G401 (cell line): Measurements from ENCODE around the gene KLF7. TPM values are rescaled to one million over a fixed set of nuclear protein-coding genes. Genes with fewer than 3 reads are reported as not detected.

Experiments used
- DNase-seq: peaks from one replicate; pipeline ENCODE4 v3.0.0-alpha.2; 2015; ENCODE audit warnings: low spot score
- in situ Hi-C: cut with HindIII; loops from 2 replicates; pipeline ENCODE4 v1.10.0; 2016; ENCODE audit warnings: low sequenced_read_pairs, mixed read lengths
- total RNA-seq: library from RNA; depleted of rRNA; stranded (reverse); fragments of >200 nt; shearing (Covaris generic); gene quantifications from 2 replicates; pipeline ENCODE4 v1.2.3, GENCODE V29; 2014; rRNA removed

The KLF7 gene
- total RNA-seq, result 1.2 and 1.7 TPM in 2 replicates

- in situ Hi-C loops, result no loop called here
- peak; percentile 83 for DNase-seq
Observed at GRCh38 chr2:207165121-207166038, at the start of gene KLF7. TSS of gene KLF7 (minus strand) at chr2:207165948. CDS start at chr2:207165568, 380 bp downstream.

GRCh38 chr2:207215308-207215707 lies 49.6 kb upstream of the KLF7 start:
- in situ Hi-C loops, result no loop called here
- DNase-seq, result no peak

- DNase-seq, result no peak
- in situ Hi-C loops, result no loop called here
Observed at GRCh38 chr2:207214446-207214845, 48.7 kb upstream of the KLF7 start.

- in situ Hi-C loops, result no loop called here
Observed at GRCh38 chr2:207206011-207206410, 40.3 kb upstream of the KLF7 start.

GRCh38 chr2:207205173-207205957 lies 39.6 kb upstream of the KLF7 start:
- DNase-seq, result no peak
- in situ Hi-C loops, result no loop called here

More at GRCh38 chr2:207206011-207206410, 40.3 kb upstream of the KLF7 start:
- DNase-seq, result peak; percentile 91

- in situ Hi-C loops, result no loop called here
- DNase-seq, result no peak
Observed at GRCh38 chr2:207203056-207203455, 37.3 kb upstream of the KLF7 start.

GRCh38 chr2:207202645-207203044 lies 36.9 kb upstream of the KLF7 start:
- in situ Hi-C loops, result no loop called here
- DNase-seq, result no peak

- in situ Hi-C loops, result no loop called here
- peak; percentile 82 for DNase-seq
Observed at GRCh38 chr2:207201416-207201815, 35.7 kb upstream of the KLF7 start.

- in situ Hi-C loops, result no loop called here
- no peak for DNase-seq
Observed at GRCh38 chr2:207200136-207200535, 34.4 kb upstream of the KLF7 start.

GRCh38 chr2:207194028-207194427 lies 28.3 kb upstream of the KLF7 start:
- in situ Hi-C loops, result no loop called here
- DNase-seq, result no peak

GRCh38 chr2:207188626-207189419 lies 23.1 kb upstream of the KLF7 start:
- DNase-seq, result no peak
- in situ Hi-C loops, result no loop called here

GRCh38 chr2:207185372-207185771 lies 19.6 kb upstream of the KLF7 start:
- no peak for DNase-seq
- in situ Hi-C loops, result no loop called here

- DNase-seq, result no peak
- in situ Hi-C loops, result no loop called here
Observed at GRCh38 chr2:207184768-207185167, 19.0 kb upstream of the KLF7 start.

GRCh38 chr2:207184348-207184747 lies 18.6 kb upstream of the KLF7 start:
- DNase-seq, result no peak
- in situ Hi-C loops, result no loop called here

GRCh38 chr2:207183506-207183905 lies 17.8 kb upstream of the KLF7 start:
- no peak for DNase-seq
- in situ Hi-C loops, result no loop called here

- no peak for DNase-seq
- in situ Hi-C loops, result no loop called here
Observed at GRCh38 chr2:207182911-207183310, 17.2 kb upstream of the KLF7 start.

- in situ Hi-C loops, result no loop called here
- DNase-seq, result no peak
Observed at GRCh38 chr2:207181526-207182274, 16.0 kb upstream of the KLF7 start.

- no peak for DNase-seq
- in situ Hi-C loops, result no loop called here
Observed at GRCh38 chr2:207180741-207181140, 15.0 kb upstream of the KLF7 start.

GRCh38 chr2:207176247-207176646 lies 10.5 kb upstream of the KLF7 start:
- no peak for DNase-seq
- in situ Hi-C loops, result no loop called here
